Measurements from ENCODE around the gene FAM135A. TPM values are rescaled to one million over a fixed set of nuclear protein-coding genes. Genes with fewer than 3 reads are reported as not detected.

The FAM135A gene
- total and polyA plus RNA-seq, 2 of the 8 experiments (the other 6 are each of a cell fraction or from before 2014, with no cell fraction given), result 17.4 to 35.7 TPM

GRCh38 chr6:70415660-70416059 lies 2.4 kb downstream of the FAM135A start:
- H3K56ac ChIP-seq (replicated peaks; ENCODE audit: insufficient read length, low read depth, low read length), result no peak overlapping the region
- no peaks in the 10 kb centered on the region; a peak in 1 of 7 replicates for H3K4me1 ChIP-seq (replicated peaks in 1 of 4; ENCODE audit: control insufficient read depth in 3 of 4, insufficient read depth in 4 of 4, low read length in 3 of 4)
- peaks cover 0 to 13% (median 6%) of the 10 kb centered on the region in 4 experiments; a peak in 2 of 8 replicates for H3K36me3 ChIP-seq (ENCODE audit: control insufficient read depth in 2 of 4, insufficient read depth in 4 of 4, low read length in 3 of 4)
- no peak overlapping the region for H3K27ac ChIP-seq (ENCODE audit: low read depth, low read length)
- no peaks in the 10 kb centered on the region for H3K9me3 ChIP-seq (ENCODE audit: insufficient read depth in 2 of 2, low read depth in 1 of 2, low read length in 1 of 2)
- H3K23ac ChIP-seq (ENCODE audit: insufficient read length), result no peak overlapping the region
- WGBS, 2 experiments (ENCODE audit: extremely low coverage in 1 of 2, insufficient coverage in 1 of 2, insufficient read length in 1 of 2, insufficient replicate concordance in 2 of 2, low coverage in 1 of 2, low lambda C conversion rate in 2 of 2, missing lambda C conversion rate in 1 of 2), result 96% methylated on average over 1 of the region's 1 CpG; no CpG with 5 or more reads in 1 of the 2 experiments
- H4K5ac ChIP-seq (ENCODE audit: insufficient read length, low read depth, low read length), result no peak overlapping the region
- H2BK15ac ChIP-seq (ENCODE audit: low read length), result no peak overlapping the region
- no peak overlapping the region for H2AK5ac ChIP-seq (ENCODE audit: low read depth, low read length)
- H3K4ac ChIP-seq (replicated peaks; ENCODE audit: insufficient read length, low read depth, low read length), result no peak overlapping the region
- H3K27me3 ChIP-seq (replicated peaks in 1 of 4; ENCODE audit: control insufficient read depth in 3 of 4, extremely low read depth in 1 of 4, insufficient read depth in 3 of 4, low read length in 3 of 4), result no peaks in the 10 kb centered on the region
- peaks cover 0 to 2% of the 10 kb centered on the region in 2 experiments for H4K20me1 ChIP-seq (replicated peaks in 1 of 2; ENCODE audit: control insufficient read depth in 1 of 2, insufficient read depth in 2 of 2, low read length in 2 of 2)
- H4K8ac ChIP-seq (ENCODE audit: extremely low read depth, insufficient read depth, low read length), result no peak overlapping the region
- ChIA-PET POLR2A (ENCODE audit: partially characterized antibody) (no interaction called here), CTCF (ENCODE audit: partially characterized antibody) (interaction anchor here (0.6 kb wide), 1 partner anchor 315 kb away, joined by 3 read pairs; no protein-coding TSS in a partner anchor)
- peaks cover 9 to 66% of the 10 kb centered on the region in 2 experiments for H3K79me2 ChIP-seq (ENCODE audit: control insufficient read depth in 1 of 2, insufficient read depth in 2 of 2, low read length in 2 of 2)
- H3K4me2 ChIP-seq (ENCODE audit: insufficient read depth in 1 of 2, low read depth in 2 of 2, low read length in 2 of 2), result no peak overlapping the region
- no peak overlapping the region for H2BK12ac ChIP-seq (ENCODE audit: low read depth, low read length)
- FAIRE-seq (no peak), DNase-seq (ENCODE audit: low read depth in 1 of 2, low spot score in 2 of 2) (no peak)
- H2AFZ ChIP-seq (ENCODE audit: low read length), result no peak overlapping the region
- H3K23me2 ChIP-seq (ENCODE audit: low read depth, low read length), result peaks cover 7% of the 10 kb centered on the region; the same call in 1 of the 2 replicates
- no peak overlapping the region for H2BK120ac ChIP-seq (replicated peaks; ENCODE audit: low read depth, low read length)
- H4K91ac ChIP-seq (replicated peaks; ENCODE audit: insufficient read length, low read length), result no peak overlapping the region
- H3K79me1 ChIP-seq (ENCODE audit: low read depth, low read length), result peaks cover 10% of the 10 kb centered on the region
- H2BK5ac ChIP-seq (ENCODE audit: low read depth, low read length), result no peak overlapping the region
- H3K14ac ChIP-seq (ENCODE audit: insufficient read length), result no peak overlapping the region
- H3K9ac ChIP-seq (replicated peaks in 1 of 4; ENCODE audit: extremely low read depth in 1 of 4, low read depth in 3 of 4, low read length in 3 of 4), result no peak overlapping the region
- H2BK20ac ChIP-seq (ENCODE audit: low read length), result no peak overlapping the region
- peak overlapping the region in 1 of 4 experiments; percentile 91; a peak in 1 of 8 replicates for H3K4me3 ChIP-seq (ENCODE audit: extremely low read depth in 1 of 4, insufficient read depth in 2 of 4, low read depth in 3 of 4, low read length in 4 of 4)
- no peak overlapping the region for H3K18ac ChIP-seq (ENCODE audit: extremely low read depth, low read length)
- TF ChIP-seq JUN (IDR thresholded peaks at IDR 0.05; ENCODE audit: low read depth, low read length), result no peak

Measured in H1 (cell line).